ENCODE data around the gene GNAO1. TPM values are rescaled to one million over a fixed set of nuclear protein-coding genes. Genes with fewer than 3 reads are reported as not detected.
A peak's percentile ranks its signal among the peaks of the same experiment; 100 is the strongest.

Gene GNAO1
- total RNA-seq, 1 donor from 2014 or later = 1.2 TPM

- Mint-ChIP-seq H3K27ac (ENCODE audit: unreplicated experiment) (no peak overlapping the region), H3K4me3 (ENCODE audit: unreplicated experiment) (no peak overlapping the region), H3K4me1 (ENCODE audit: low read depth) (peaks cover under 1% of the 10 kb centered on the region), H3K36me3 (ENCODE audit: low read depth) (no peaks in the 10 kb centered on the region), H3K9me3 (ENCODE audit: low read depth) (peaks cover 15% of the 10 kb centered on the region), H3K27me3 (ENCODE audit: low read depth) (no peaks in the 10 kb centered on the region)
- TF ChIP-seq CTCF (IDR thresholded peaks at IDR 0.05) = peak; percentile 53
- no peak for DNase-seq (ENCODE audit: low spot score)
Observed at GRCh38 chr16:56277075-56277474, 85.8 kb downstream of the GNAO1 start.

GRCh38 chr16:56278196-56278855 is 87.0 kb downstream of the GNAO1 start:
- Mint-ChIP-seq H3K4me1 (ENCODE audit: low read depth) (no peaks in the 10 kb centered on the region), H3K27me3 (ENCODE audit: low read depth) (no peaks in the 10 kb centered on the region), H3K27ac (ENCODE audit: unreplicated experiment) (no peak overlapping the region), H3K36me3 (ENCODE audit: low read depth) (no peaks in the 10 kb centered on the region), H3K9me3 (ENCODE audit: low read depth) (peaks cover 15% of the 10 kb centered on the region), H3K4me3 (ENCODE audit: unreplicated experiment) (no peak overlapping the region)
- no peak for DNase-seq (ENCODE audit: low spot score)
- TF ChIP-seq CTCF (IDR thresholded peaks at IDR 0.05) = no peak

- no peaks in the 10 kb centered on the region for H3K4me1 Mint-ChIP-seq (ENCODE audit: low read depth)
- H3K27ac Mint-ChIP-seq (ENCODE audit: unreplicated experiment) = no peak overlapping the region
Observed at GRCh38 chr16:56279132-56279531, 87.8 kb downstream of the GNAO1 start.

GRCh38 chr16:56279914-56280313 is 88.6 kb downstream of the GNAO1 start:
- Mint-ChIP-seq H3K36me3 (ENCODE audit: low read depth) (no peaks in the 10 kb centered on the region), H3K27me3 (ENCODE audit: low read depth) (no peaks in the 10 kb centered on the region), H3K9me3 (ENCODE audit: low read depth) (peaks cover 4% of the 10 kb centered on the region), H3K4me3 (ENCODE audit: unreplicated experiment) (no peak overlapping the region), H3K4me1 (ENCODE audit: low read depth) (no peaks in the 10 kb centered on the region), H3K27ac (ENCODE audit: unreplicated experiment) (no peak overlapping the region)
- DNase-seq (ENCODE audit: low spot score) = no peak
- no peak for TF ChIP-seq CTCF (IDR thresholded peaks at IDR 0.05)

More at GRCh38 chr16:56279132-56279531, 87.8 kb downstream of the GNAO1 start:
- DNase-seq (ENCODE audit: low spot score) = no peak
- TF ChIP-seq CTCF (IDR thresholded peaks at IDR 0.05) = no peak
- Mint-ChIP-seq H3K4me3 (ENCODE audit: unreplicated experiment) (no peak overlapping the region), H3K36me3 (ENCODE audit: low read depth) (no peaks in the 10 kb centered on the region), H3K9me3 (ENCODE audit: low read depth) (peaks cover 12% of the 10 kb centered on the region), H3K27me3 (ENCODE audit: low read depth) (no peaks in the 10 kb centered on the region)

GRCh38 chr16:56281249-56281805 is 90.0 kb downstream of the GNAO1 start:
- peak; percentile 64 for TF ChIP-seq CTCF (IDR thresholded peaks at IDR 0.05)
- no peaks in the 10 kb centered on the region for H3K4me1 Mint-ChIP-seq (ENCODE audit: low read depth)
- DNase-seq (ENCODE audit: low spot score) = no peak
- no peak overlapping the region for H3K27ac Mint-ChIP-seq (ENCODE audit: unreplicated experiment)
- H3K4me3 Mint-ChIP-seq (ENCODE audit: unreplicated experiment) = no peak overlapping the region
- no peaks in the 10 kb centered on the region for H3K9me3 Mint-ChIP-seq (ENCODE audit: low read depth)
- no peaks in the 10 kb centered on the region for H3K36me3 Mint-ChIP-seq (ENCODE audit: low read depth)
- no peaks in the 10 kb centered on the region for H3K27me3 Mint-ChIP-seq (ENCODE audit: low read depth)
